SK-N-SH treated with all-trans-retinoic acid at 6 μM for 48 hours (cell line): ENCODE data around the gene OR2L13.

Experiments used
- ATAC-seq: fragments of 200-7000 bp; cut with Tn5 transposase; 3 replicates; pipeline ENCODE4 v1.9.1; 2020; ENCODE audit warnings: mild to moderate bottlenecking, moderate library complexity
- ARNTL ChIP-seq: fragments of 450-650 bp; formaldehyde crosslinking; IDR thresholded peaks from 2 replicates; pipeline ENCODE4 v1.5.0; 2020; ENCODE audit warnings: low read depth, mild to moderate bottlenecking, moderate library complexity, borderline replicate concordance
- BACH2 ChIP-seq: fragments of 250-450 bp; sonication (Bioruptor Pico); IDR thresholded peaks from 2 replicates; pipeline ENCODE4 v1.9.0; 2021; ENCODE audit warnings: mild to moderate bottlenecking, borderline replicate concordance
- CSDC2 ChIP-seq: fragments of 250-450 bp; sonication (Bioruptor Pico); IDR thresholded peaks from 2 replicates; pipeline ENCODE4 v1.5.0; 2020; ENCODE audit warnings: mild to moderate bottlenecking, moderate library complexity
- ESRRG ChIP-seq: fragments of 250-450 bp; sonication (Bioruptor Pico); IDR thresholded peaks from 2 replicates; pipeline ENCODE4 v1.6.1; 2021; ENCODE audit warnings: mild to moderate bottlenecking
- GLIS3 ChIP-seq: fragments of 250-450 bp; sonication (Bioruptor Pico); IDR thresholded peaks from 2 replicates; pipeline ENCODE4 v1.5.0; 2020; ENCODE audit warnings: mild to moderate bottlenecking, moderate library complexity
- OSR1 ChIP-seq: fragments of 250-450 bp; sonication (Bioruptor Pico); IDR thresholded peaks from 2 replicates; pipeline ENCODE4 v1.8.0; 2022; ENCODE audit warnings: moderate library complexity, mild to moderate bottlenecking, inconsistent platforms
- SNAI2 ChIP-seq: fragments of 250-450 bp; sonication (Bioruptor Pico); IDR thresholded peaks from 2 replicates; pipeline ENCODE4 v1.5.0; 2020; ENCODE audit warnings: mild to moderate bottlenecking, moderate library complexity
- TCF4 ChIP-seq: fragments of 250-450 bp; sonication (Bioruptor Pico); IDR thresholded peaks from 2 replicates; pipeline ENCODE4 v1.8.0; 2021; ENCODE audit warnings: mild to moderate bottlenecking, moderate library complexity, borderline replicate concordance
- TOX ChIP-seq: fragments of 250-450 bp; sonication (Bioruptor Pico); IDR thresholded peaks from 2 replicates; pipeline ENCODE4 v1.8.0; 2021; ENCODE audit warnings: mild to moderate bottlenecking, moderate library complexity, borderline replicate concordance
- ZC3H10 ChIP-seq: fragments of 250-450 bp; sonication (Bioruptor Pico); IDR thresholded peaks from 2 replicates; pipeline ENCODE4 v1.5.1; 2021; ENCODE audit warnings: mild to moderate bottlenecking, moderate library complexity
- ZFP3 ChIP-seq: fragments of 250-450 bp; sonication (Bioruptor Pico); IDR thresholded peaks from 2 replicates; pipeline ENCODE4 v1.5.0; 2020; ENCODE audit warnings: mild to moderate bottlenecking, moderate library complexity
- ZFP30 ChIP-seq: fragments of 450-650 bp; formaldehyde crosslinking; IDR thresholded peaks from 2 replicates; pipeline ENCODE4 v1.5.0; 2022; ENCODE audit warnings: mild to moderate bottlenecking, moderate library complexity
- ZNF565 ChIP-seq: fragments of 450-650 bp; formaldehyde crosslinking; conservative IDR thresholded peaks from 2 replicates; pipeline ENCODE4 v1.5.0; 2020; ENCODE audit warnings: low read depth, mild to moderate bottlenecking, moderate library complexity
- ZNF70 ChIP-seq: fragments of 450-650 bp; formaldehyde crosslinking; IDR thresholded peaks from 2 replicates; pipeline ENCODE4 v1.5.0; 2020; ENCODE audit warnings: mild to moderate bottlenecking, moderate library complexity
- TF ChIP-seq, protein P1 (sequence below): fragments of 250-450 bp; sonication (Bioruptor Pico); IDR thresholded peaks from 2 replicates; pipeline ENCODE4 v1.5.1; 2020; ENCODE audit warnings: low read depth, mild to moderate bottlenecking, moderate library complexity
- TF ChIP-seq, protein P2 (sequence below): fragments of 250-450 bp; sonication (Bioruptor Pico); IDR thresholded peaks from 2 replicates; pipeline ENCODE4 v1.8.0; 2020; ENCODE audit warnings: mild to moderate bottlenecking, moderate library complexity, borderline replicate concordance
- TF ChIP-seq, protein P3 (sequence below): fragments of 250-450 bp; sonication (Bioruptor Pico); IDR thresholded peaks from 2 replicates; pipeline ENCODE4 v1.5.0; 2020; ENCODE audit warnings: mild to moderate bottlenecking, moderate library complexity

The OR2L13 gene

DNA sequence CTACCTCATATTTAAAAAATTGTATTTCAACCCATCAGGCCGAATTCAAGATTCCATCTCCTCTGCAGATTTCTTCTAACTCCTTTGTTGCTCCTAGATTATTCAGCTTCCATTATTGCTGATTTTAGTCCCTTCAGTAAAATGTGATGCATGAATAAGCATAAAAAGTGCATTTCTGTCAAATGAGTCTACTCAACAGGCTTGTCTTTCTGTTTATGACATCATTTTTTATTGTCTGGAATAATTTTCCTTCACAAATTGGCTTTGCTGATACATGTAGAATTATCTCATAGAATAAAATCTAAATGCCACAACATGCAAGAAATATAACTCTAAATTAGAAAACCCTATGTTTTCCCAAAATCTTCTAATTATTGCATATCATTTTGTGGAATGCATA, 48.3 kb downstream of the OR2L13 start (continued):
- TF ChIP-seq ZFP30 (CRISPR knock-in tag) (no peak), OSR1 (no peak), SNAI2 (no peak), TCF4 (CRISPR knock-in tag) (no peak)

GRCh38 chr1:248144513-248145198, 49.7 kb downstream of the OR2L13 start, which contains the start of gene OR2M5:
OR2M5 (plus strand) TSS chr1:248145148; CDS start chr1:248145148, 0 bp downstream.
- no peak for TF ChIP-seq CSDC2 (CRISPR knock-in tag)
- TF ChIP-seq ZC3H10 (CRISPR knock-in tag): no peak
- no peak for TF ChIP-seq ZNF565
- TF ChIP-seq SNAI2: no peak
- no peak for TF ChIP-seq ARNTL (CRISPR knock-in tag)
- no peak for TF ChIP-seq OSR1
- TF ChIP-seq, protein P1, sequence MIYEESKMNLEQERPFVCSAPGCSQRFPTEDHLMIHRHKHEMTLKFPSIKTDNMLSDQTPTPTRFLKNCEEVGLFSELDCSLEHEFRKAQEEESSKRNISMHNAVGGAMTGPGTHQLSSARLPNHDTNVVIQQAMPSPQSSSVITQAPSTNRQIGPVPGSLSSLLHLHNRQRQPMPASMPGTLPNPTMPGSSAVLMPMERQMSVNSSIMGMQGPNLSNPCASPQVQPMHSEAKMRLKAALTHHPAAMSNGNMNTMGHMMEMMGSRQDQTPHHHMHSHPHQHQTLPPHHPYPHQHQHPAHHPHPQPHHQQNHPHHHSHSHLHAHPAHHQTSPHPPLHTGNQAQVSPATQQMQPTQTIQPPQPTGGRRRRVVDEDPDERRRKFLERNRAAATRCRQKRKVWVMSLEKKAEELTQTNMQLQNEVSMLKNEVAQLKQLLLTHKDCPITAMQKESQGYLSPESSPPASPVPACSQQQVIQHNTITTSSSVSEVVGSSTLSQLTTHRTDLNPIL (CRISPR knock-in tag): no peak
- TF ChIP-seq, protein P2, sequence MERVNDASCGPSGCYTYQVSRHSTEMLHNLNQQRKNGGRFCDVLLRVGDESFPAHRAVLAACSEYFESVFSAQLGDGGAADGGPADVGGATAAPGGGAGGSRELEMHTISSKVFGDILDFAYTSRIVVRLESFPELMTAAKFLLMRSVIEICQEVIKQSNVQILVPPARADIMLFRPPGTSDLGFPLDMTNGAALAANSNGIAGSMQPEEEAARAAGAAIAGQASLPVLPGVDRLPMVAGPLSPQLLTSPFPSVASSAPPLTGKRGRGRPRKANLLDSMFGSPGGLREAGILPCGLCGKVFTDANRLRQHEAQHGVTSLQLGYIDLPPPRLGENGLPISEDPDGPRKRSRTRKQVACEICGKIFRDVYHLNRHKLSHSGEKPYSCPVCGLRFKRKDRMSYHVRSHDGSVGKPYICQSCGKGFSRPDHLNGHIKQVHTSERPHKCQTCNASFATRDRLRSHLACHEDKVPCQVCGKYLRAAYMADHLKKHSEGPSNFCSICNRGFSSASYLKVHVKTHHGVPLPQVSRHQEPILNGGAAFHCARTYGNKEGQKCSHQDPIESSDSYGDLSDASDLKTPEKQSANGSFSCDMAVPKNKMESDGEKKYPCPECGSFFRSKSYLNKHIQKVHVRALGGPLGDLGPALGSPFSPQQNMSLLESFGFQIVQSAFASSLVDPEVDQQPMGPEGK (CRISPR knock-in tag): no peak
- TF ChIP-seq ZFP3 (CRISPR knock-in tag): no peak
- no peak for TF ChIP-seq TOX (CRISPR knock-in tag)
- TF ChIP-seq ZNF70 (CRISPR knock-in tag): no peak
- no peak for TF ChIP-seq GLIS3 (CRISPR knock-in tag)
- no peak for TF ChIP-seq ESRRG (CRISPR knock-in tag)
- TF ChIP-seq BACH2: no peak
- TF ChIP-seq, protein P3, sequence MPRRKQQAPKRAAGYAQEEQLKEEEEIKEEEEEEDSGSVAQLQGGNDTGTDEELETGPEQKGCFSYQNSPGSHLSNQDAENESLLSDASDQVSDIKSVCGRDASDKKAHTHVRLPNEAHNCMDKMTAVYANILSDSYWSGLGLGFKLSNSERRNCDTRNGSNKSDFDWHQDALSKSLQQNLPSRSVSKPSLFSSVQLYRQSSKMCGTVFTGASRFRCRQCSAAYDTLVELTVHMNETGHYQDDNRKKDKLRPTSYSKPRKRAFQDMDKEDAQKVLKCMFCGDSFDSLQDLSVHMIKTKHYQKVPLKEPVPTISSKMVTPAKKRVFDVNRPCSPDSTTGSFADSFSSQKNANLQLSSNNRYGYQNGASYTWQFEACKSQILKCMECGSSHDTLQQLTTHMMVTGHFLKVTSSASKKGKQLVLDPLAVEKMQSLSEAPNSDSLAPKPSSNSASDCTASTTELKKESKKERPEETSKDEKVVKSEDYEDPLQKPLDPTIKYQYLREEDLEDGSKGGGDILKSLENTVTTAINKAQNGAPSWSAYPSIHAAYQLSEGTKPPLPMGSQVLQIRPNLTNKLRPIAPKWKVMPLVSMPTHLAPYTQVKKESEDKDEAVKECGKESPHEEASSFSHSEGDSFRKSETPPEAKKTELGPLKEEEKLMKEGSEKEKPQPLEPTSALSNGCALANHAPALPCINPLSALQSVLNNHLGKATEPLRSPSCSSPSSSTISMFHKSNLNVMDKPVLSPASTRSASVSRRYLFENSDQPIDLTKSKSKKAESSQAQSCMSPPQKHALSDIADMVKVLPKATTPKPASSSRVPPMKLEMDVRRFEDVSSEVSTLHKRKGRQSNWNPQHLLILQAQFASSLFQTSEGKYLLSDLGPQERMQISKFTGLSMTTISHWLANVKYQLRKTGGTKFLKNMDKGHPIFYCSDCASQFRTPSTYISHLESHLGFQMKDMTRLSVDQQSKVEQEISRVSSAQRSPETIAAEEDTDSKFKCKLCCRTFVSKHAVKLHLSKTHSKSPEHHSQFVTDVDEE (CRISPR knock-in tag): no peak
- no peak for TF ChIP-seq ZFP30 (CRISPR knock-in tag)

More at GRCh38 chr1:248144513-248145198, 49.7 kb downstream of the OR2L13 start, which contains the start of gene OR2M5:
- ATAC-seq: no peak
